ENCODE data around the gene ADGRV1. TPM values are rescaled to one million over a fixed set of nuclear protein-coding genes. Genes with fewer than 3 reads are reported as not detected.

The ADGRV1 gene
- polyA plus RNA-seq, 3 donors, result 0.18 to 0.33 TPM; not detected in 1

GRCh38 chr5:91182763-91183162 lies 624.2 kb downstream of the ADGRV1 start:
- peak overlapping the region; percentile 4 to 26 for H3K4me3 Mint-ChIP-seq

GRCh38 chr5:91183743-91184142 lies 625.1 kb downstream of the ADGRV1 start:
- TF ChIP-seq CTCF (IDR thresholded peaks at IDR 0.05), result no peak

More at GRCh38 chr5:91182763-91183162, 624.2 kb downstream of the ADGRV1 start:
- Histone ChIP-seq H3K4me1 (ENCODE audit: control insufficient read depth in 1 of 2, insufficient read depth in 2 of 2, low read length in 2 of 2) (peaks cover 50 to 72% of the 10 kb centered on the region in 2 donors), H3K27ac (ENCODE audit: low read depth in 1 of 2, low read length in 2 of 2) (peak overlapping the region; percentile 73 to 85), H4K20me1 (ENCODE audit: insufficient read depth, low read length) (no peaks in the 10 kb centered on the region), H3K27me3 (ENCODE audit: control insufficient read depth in 2 of 2, insufficient read depth in 2 of 2, low read length in 2 of 2) (no peaks in the 10 kb centered on the region), H3K4me2 (replicated peaks; ENCODE audit: extremely low read depth, low read length, poor library complexity, severe bottlenecking) (peak overlapping the region; percentile 65), H3K79me2 (ENCODE audit: insufficient read depth, low read length) (no peaks in the 10 kb centered on the region), H3K9ac (ENCODE audit: insufficient read depth, low read length, poor library complexity, severe bottlenecking) (peak overlapping the region; percentile 19), H2AFZ (ENCODE audit: insufficient read depth, low read depth, low read length, poor library complexity, severe bottlenecking) (peak overlapping the region; percentile 64), H3K9me3 (replicated peaks in 1 of 2; ENCODE audit: control insufficient read depth in 1 of 2, insufficient read depth in 1 of 2, low read length in 2 of 2) (no peaks in the 10 kb centered on the region), H3K4me3 (replicated peaks in 1 of 3; ENCODE audit: low read depth in 2 of 3, low read length in 3 of 3) (peak overlapping the region in 2 of 3 experiments; percentile 22 to 35), H3K36me3 (replicated peaks in 1 of 2; ENCODE audit: control insufficient read depth in 1 of 2, insufficient read depth in 2 of 2, low read length in 2 of 2) (no peaks in the 10 kb centered on the region)
- H3K9me3 Mint-ChIP-seq, result peaks cover 0 to 10% (median 2%) of the 10 kb centered on the region in 7 donors
- DNase-seq, result peak; percentile 78 to 86 (median 80)
- H3K27me3 Mint-ChIP-seq (ENCODE audit: low read depth in 3 of 3), result no peaks in the 10 kb centered on the region
- H3K27ac Mint-ChIP-seq, result peak overlapping the region; percentile 89 to 96 (median 94)
- TF ChIP-seq CTCF (IDR thresholded peaks at IDR 0.05), result peak; percentile 30
- WGBS (ENCODE audit: insufficient coverage), result 93% methylated on average over 2 of the region's 4 CpGs
- intact Hi-C loops (cut with micrococcal nuclease), result loop anchor here in 1 of 2 donors (5.0 kb wide), 1 partner anchor 100 kb away; no protein-coding TSS in a partner anchor
- peaks cover 59% of the 10 kb centered on the region for H3K4me1 Mint-ChIP-seq
- H3K36me3 Mint-ChIP-seq, result no peaks in the 10 kb centered on the region

More at GRCh38 chr5:91183743-91184142, 625.1 kb downstream of the ADGRV1 start:
- Histone ChIP-seq H3K27ac (ENCODE audit: low read depth in 1 of 2, low read length in 2 of 2) (peak overlapping the region in 1 of 2 donors; percentile 85), H3K4me1 (ENCODE audit: control insufficient read depth in 1 of 2, insufficient read depth in 2 of 2, low read length in 2 of 2) (peaks cover 45 to 66% of the 10 kb centered on the region in 2 donors), H3K9ac (ENCODE audit: insufficient read depth, low read length, poor library complexity, severe bottlenecking) (no peak overlapping the region), H4K20me1 (ENCODE audit: insufficient read depth, low read length) (no peaks in the 10 kb centered on the region), H3K9me3 (replicated peaks in 1 of 2; ENCODE audit: control insufficient read depth in 1 of 2, insufficient read depth in 1 of 2, low read length in 2 of 2) (no peaks in the 10 kb centered on the region), H3K79me2 (ENCODE audit: insufficient read depth, low read length) (no peaks in the 10 kb centered on the region), H3K36me3 (replicated peaks in 1 of 2; ENCODE audit: control insufficient read depth in 1 of 2, insufficient read depth in 2 of 2, low read length in 2 of 2) (no peaks in the 10 kb centered on the region), H3K4me3 (replicated peaks in 1 of 3; ENCODE audit: low read depth in 2 of 3, low read length in 3 of 3) (peak overlapping the region in 1 of 3 experiments; percentile 35), H3K27me3 (ENCODE audit: control insufficient read depth in 2 of 2, insufficient read depth in 2 of 2, low read length in 2 of 2) (no peaks in the 10 kb centered on the region), H3K4me2 (replicated peaks; ENCODE audit: extremely low read depth, low read length, poor library complexity, severe bottlenecking) (peak overlapping the region; percentile 65), H2AFZ (ENCODE audit: insufficient read depth, low read depth, low read length, poor library complexity, severe bottlenecking) (no peak overlapping the region)
- Mint-ChIP-seq H3K4me3 (peak overlapping the region in 1 of 2 donors; percentile 71), H3K27ac (peak overlapping the region; percentile 89 to 96 (median 94)), H3K36me3 (no peaks in the 10 kb centered on the region), H3K9me3 (peaks cover 0 to 10% (median 2%) of the 10 kb centered on the region in 7 donors), H3K27me3 (ENCODE audit: low read depth in 3 of 3) (no peaks in the 10 kb centered on the region), H3K4me1 (peaks cover 52% of the 10 kb centered on the region)
- no CpG with 5 or more reads among the region's 4 CpGs for WGBS (ENCODE audit: insufficient coverage)
- intact Hi-C loops (cut with micrococcal nuclease), result loop anchor here in 1 of 2 donors (5.0 kb wide), 1 partner anchor 99 kb away; no protein-coding TSS in a partner anchor
- DNase-seq, result peak in 2 of 3 donors; percentile 54 to 71

Measured in CD14-positive monocyte (primary cell).